HepG2 (cell line): ENCODE data around the gene JPT1. TPM values are rescaled to one million over a fixed set of nuclear protein-coding genes. Genes with fewer than 3 reads are reported as not detected.

ENCODE experiments used
- AGO1 ChIP-seq: fragments of 200-400 bp; formaldehyde crosslinking; IDR thresholded peaks from 2 replicates; pipeline ENCODE4 v1.6.1; 2017; ENCODE audit warnings: mild to moderate bottlenecking, low read depth, low read length, moderate library complexity; ENCODE audit not compliant: poor library complexity, severe bottlenecking
- CSRNP1 ChIP-seq: sonication (generic); formaldehyde crosslinking; IDR thresholded peaks from 2 replicates; pipeline ENCODE4 v1.8.1; 2023; ENCODE audit warnings: mild to moderate bottlenecking, missing genetic modification reagents
- ERF ChIP-seq: IDR thresholded peaks from 2 replicates; pipeline ENCODE4 v1.6.1; 2018; ENCODE audit warnings: missing biosample characterization, missing genetic modification reagents
- HOXA9 ChIP-seq: sonication (generic); formaldehyde crosslinking; IDR thresholded peaks from 2 replicates; pipeline ENCODE4 v1.8.1; 2022; ENCODE audit warnings: missing genetic modification reagents, mild to moderate bottlenecking, moderate library complexity, borderline replicate concordance
- HOXD1 ChIP-seq: sonication (generic); formaldehyde crosslinking; IDR thresholded peaks from 2 replicates; pipeline ENCODE4 v1.5.0; 2020; ENCODE audit warnings: missing genetic modification reagents
- NFKBIZ ChIP-seq: IDR thresholded peaks from 2 replicates; pipeline ENCODE4 v1.6.1; 2018; ENCODE audit warnings: missing genetic modification reagents, missing compliant biosample characterization
- PCBP1 ChIP-seq: fragments of 200-400 bp; formaldehyde crosslinking; IDR thresholded peaks from 2 replicates; pipeline ENCODE4 v1.6.1; 2017; ENCODE audit warnings: mild to moderate bottlenecking, low read depth, low read length, borderline replicate concordance
- PHF20 ChIP-seq: sonication (generic); formaldehyde crosslinking; IDR thresholded peaks from 2 replicates; pipeline ENCODE4 v1.5.0; 2020; ENCODE audit warnings: mild to moderate bottlenecking, missing genetic modification reagents
- SNAPC4 ChIP-seq: sonication (generic); formaldehyde crosslinking; IDR thresholded peaks from 2 replicates; pipeline ENCODE4 v1.4.0; 2020; ENCODE audit warnings: mild to moderate bottlenecking, missing genetic modification reagents
- TAF1 ChIP-seq: sonication (generic); formaldehyde crosslinking; IDR thresholded peaks from 2 replicates; pipeline ENCODE4 v1.4.0; 2020; ENCODE audit warnings: missing genetic modification reagents
- ZNF280B ChIP-seq: sonication (generic); formaldehyde crosslinking; IDR thresholded peaks from 2 replicates; pipeline ENCODE4 v1.5.0; 2020; ENCODE audit warnings: missing genetic modification reagents, mild to moderate bottlenecking, borderline replicate concordance
- ZNF546 ChIP-seq: sonication (generic); formaldehyde crosslinking; conservative IDR thresholded peaks from 2 replicates; pipeline ENCODE4 v1.8.1; 2023; ENCODE audit warnings: mild to moderate bottlenecking, missing genetic modification reagents
- polyA plus RNA-seq, 8 experiments: library from polyadenylated mRNA; depleted of rRNA in 3 of 8; stranded (reverse) in 7 of 8; unstranded in 1 of 8; fragments of >200 nt; fragmentation: Illumina TruSeq in 4 of 8; extraction: Trizol in 4 of 8; gene quantifications; 2 replicates each; pipeline versions ENCODE4 v1.2.1 to v1.2.3, GENCODE V29; 2011 to 2016; ENCODE audit warnings: low read depth in 4 of 8, missing spikeins in 1 of 8, mixed read lengths in 1 of 8; ENCODE audit not compliant: insufficient read depth in 1 of 8
- total RNA-seq, 5 experiments: library from RNA; depleted of rRNA; stranded (reverse); fragments of >200 nt; fragmentation: Illumina TruSeq; extraction: Trizol; gene quantifications; 2 replicates each; pipeline ENCODE4 v1.2.3, GENCODE V29; 2016; ENCODE audit warnings: low read depth in 1 of 5
- TF ChIP-seq, protein P1 (sequence below): sonication (generic); formaldehyde crosslinking; IDR thresholded peaks from 2 replicates; pipeline ENCODE4 v1.9.0; 2021; ENCODE audit warnings: missing genetic modification reagents, borderline replicate concordance
- TF ChIP-seq, protein P2 (sequence below): sonication (generic); formaldehyde crosslinking; IDR thresholded peaks from 2 replicates; pipeline ENCODE4 v1.5.0; 2020; ENCODE audit warnings: missing genetic modification reagents

JPT1 gene
- total and polyA plus RNA-seq, 2 of the 13 experiments (the other 11 are each of a cell fraction or from before 2014, with no cell fraction given) = 43.3 to 256 TPM

GRCh38 chr17:75088465-75089417 lies 65.6 kb downstream of the JPT1 start (continued):
- TF ChIP-seq, protein P1, sequence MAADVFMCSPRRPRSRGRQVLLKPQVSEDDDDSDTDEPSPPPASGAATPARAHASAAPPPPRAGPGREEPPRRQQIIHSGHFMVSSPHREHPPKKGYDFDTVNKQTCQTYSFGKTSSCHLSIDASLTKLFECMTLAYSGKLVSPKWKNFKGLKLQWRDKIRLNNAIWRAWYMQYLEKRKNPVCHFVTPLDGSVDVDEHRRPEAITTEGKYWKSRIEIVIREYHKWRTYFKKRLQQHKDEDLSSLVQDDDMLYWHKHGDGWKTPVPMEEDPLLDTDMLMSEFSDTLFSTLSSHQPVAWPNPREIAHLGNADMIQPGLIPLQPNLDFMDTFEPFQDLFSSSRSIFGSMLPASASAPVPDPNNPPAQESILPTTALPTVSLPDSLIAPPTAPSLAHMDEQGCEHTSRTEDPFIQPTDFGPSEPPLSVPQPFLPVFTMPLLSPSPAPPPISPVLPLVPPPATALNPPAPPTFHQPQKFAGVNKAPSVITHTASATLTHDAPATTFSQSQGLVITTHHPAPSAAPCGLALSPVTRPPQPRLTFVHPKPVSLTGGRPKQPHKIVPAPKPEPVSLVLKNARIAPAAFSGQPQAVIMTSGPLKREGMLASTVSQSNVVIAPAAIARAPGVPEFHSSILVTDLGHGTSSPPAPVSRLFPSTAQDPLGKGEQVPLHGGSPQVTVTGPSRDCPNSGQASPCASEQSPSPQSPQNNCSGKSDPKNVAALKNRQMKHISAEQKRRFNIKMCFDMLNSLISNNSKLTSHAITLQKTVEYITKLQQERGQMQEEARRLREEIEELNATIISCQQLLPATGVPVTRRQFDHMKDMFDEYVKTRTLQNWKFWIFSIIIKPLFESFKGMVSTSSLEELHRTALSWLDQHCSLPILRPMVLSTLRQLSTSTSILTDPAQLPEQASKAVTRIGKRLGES (CRISPR knock-in tag) = no peak
- TF ChIP-seq NFKBIZ (CRISPR knock-in tag) = 0 out of 2 replicates have a peak, but pooled peaks have one; percentile 43
- no peak for TF ChIP-seq HOXD1
- TF ChIP-seq, protein P2, sequence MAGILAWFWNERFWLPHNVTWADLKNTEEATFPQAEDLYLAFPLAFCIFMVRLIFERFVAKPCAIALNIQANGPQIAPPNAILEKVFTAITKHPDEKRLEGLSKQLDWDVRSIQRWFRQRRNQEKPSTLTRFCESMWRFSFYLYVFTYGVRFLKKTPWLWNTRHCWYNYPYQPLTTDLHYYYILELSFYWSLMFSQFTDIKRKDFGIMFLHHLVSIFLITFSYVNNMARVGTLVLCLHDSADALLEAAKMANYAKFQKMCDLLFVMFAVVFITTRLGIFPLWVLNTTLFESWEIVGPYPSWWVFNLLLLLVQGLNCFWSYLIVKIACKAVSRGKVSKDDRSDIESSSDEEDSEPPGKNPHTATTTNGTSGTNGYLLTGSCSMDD (CRISPR knock-in tag) = no peak
- no peak for TF ChIP-seq AGO1
- no peak for TF ChIP-seq HOXA9
- TF ChIP-seq CSRNP1 (CRISPR knock-in tag) = no peak
- 0 out of 2 replicates have a peak, but pooled peaks have one; percentile 55 for TF ChIP-seq SNAPC4 (CRISPR knock-in tag)
- TF ChIP-seq PCBP1 = no peak
- TF ChIP-seq ERF (CRISPR knock-in tag) = peak; percentile 50; the same call in 1 of the 2 replicates
- 0 out of 2 replicates have a peak, but pooled peaks have one; percentile 14 for TF ChIP-seq TAF1 (CRISPR knock-in tag)
- no peak for TF ChIP-seq ZNF280B (CRISPR knock-in tag)
- no peak for TF ChIP-seq ZNF546 (CRISPR knock-in tag)
- no peak for TF ChIP-seq PHF20 (CRISPR knock-in tag)
